Kidney epithelial cell (primary cell): ENCODE data around the gene EPHB3. TPM values are rescaled to one million over a fixed set of nuclear protein-coding genes. Genes with fewer than 3 reads are reported as not detected.

ENCODE experiments used
- DNase-seq: peaks from one replicate; pipeline ENCODE4 v3.0.0-alpha.2; 2010; ENCODE audit warnings: low read depth
- H3K27me3 ChIP-seq: 2 replicates; pipeline ENCODE4 v1.6.0; 2011; ENCODE audit warnings: low read length; ENCODE audit not compliant: control insufficient read depth, insufficient read depth
- H3K36me3 ChIP-seq: 2 replicates; pipeline ENCODE4 v1.5.1; 2011; ENCODE audit warnings: low read length; ENCODE audit not compliant: control insufficient read depth, insufficient read depth
- H3K4me3 ChIP-seq: 2 replicates; pipeline ENCODE4 v1.5.1; 2011; ENCODE audit warnings: low read depth, mild to moderate bottlenecking, control low read depth, low read length
- total RNA-seq: library from RNA; depleted of rRNA; stranded (reverse); fragments of >200 nt; gene quantifications from 2 replicates; pipeline ENCODE4 v1.2.3, GENCODE V29; 2015
- TF ChIP-seq, protein P1 (sequence below): IDR thresholded peaks from 2 replicates; pipeline ENCODE4 v1.5.1; 2011; ENCODE audit warnings: mild to moderate bottlenecking, moderate library complexity, low read length, control low read depth, inconsistent platforms; ENCODE audit not compliant: insufficient read depth, poor library complexity, severe bottlenecking

Gene EPHB3
- total RNA-seq, 1 donor from 2014 or later = 1.5 TPM

DNA sequence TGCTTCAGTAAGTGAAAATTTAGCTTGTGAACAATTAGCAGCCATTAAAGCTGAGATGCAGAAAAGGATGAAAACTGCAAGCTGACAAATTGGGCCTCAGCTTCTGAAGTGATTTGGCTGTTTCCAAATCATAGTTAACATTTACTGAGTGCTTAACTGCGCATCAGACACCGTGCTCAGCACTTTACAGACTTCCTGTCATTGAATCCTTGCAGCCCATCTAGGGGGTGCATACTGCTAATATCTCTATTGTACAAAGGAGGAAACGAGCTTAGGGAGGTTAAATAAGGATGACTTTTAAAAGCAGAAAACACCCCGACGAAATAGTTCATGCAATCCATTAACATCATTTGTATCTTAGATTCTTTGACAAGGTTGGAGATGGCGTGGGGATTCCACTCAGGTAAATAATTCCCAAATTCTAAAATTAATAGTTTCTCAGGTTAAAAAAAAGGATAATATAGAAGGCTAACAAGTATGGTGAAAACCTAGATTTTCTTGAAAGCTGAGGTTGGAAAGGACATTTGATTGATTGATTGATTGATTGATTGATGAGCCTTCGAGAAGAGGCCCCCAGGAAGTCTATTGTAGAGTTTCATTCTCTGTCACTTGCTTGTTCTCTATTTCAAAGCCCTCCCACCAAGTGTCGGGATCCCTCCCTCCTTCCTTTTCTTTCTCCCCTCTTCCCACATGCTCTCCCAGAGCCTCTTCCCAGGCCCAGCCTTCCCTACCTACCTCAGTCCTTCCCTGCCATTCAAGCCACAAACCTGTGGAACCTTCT is 23.5 kb upstream of the EPHB3 start:
- no peak for DNase-seq

DNA sequence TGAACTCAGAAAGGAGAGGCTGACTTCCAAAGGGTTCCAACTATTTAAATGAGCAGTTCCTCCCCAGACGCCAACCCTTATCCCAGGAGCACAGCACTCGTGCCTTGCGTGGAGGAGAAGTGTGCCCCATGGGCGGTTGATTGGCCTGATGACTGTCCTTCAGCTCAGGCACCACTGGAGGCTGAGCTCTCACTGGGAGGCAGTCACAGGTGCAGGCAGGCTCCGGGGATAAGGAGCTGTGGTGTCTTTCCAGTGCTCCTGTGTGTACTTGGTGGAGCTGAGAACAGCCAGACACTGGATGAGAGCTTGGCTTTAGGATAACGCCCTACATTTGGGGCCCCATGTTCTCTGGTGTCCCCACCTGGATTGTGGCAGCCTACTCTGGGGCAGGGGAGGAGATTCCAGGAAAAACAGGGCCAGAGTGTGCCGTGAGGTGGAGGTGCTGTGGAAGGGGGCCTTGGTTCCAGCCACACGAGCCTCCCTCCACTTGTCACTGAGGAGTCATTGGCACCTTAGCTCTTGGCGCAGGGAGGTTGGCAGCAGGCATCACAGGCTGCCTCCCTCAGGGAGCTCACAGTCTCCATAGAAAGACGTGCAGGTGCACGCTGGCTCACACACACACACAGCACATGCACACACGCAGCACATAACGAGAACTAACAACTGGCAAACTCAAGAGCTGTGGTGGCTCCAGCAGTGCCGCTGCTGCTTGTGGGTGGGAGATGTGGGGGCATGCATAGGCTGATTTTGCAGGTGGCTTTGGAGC is 22.7 kb upstream of the EPHB3 start:
- Histone ChIP-seq H3K36me3 (no peaks in the 10 kb centered on the region), H3K27me3 (peaks cover 26% of the 10 kb centered on the region), H3K4me3 (no peak overlapping the region)
- TF ChIP-seq, protein P1, sequence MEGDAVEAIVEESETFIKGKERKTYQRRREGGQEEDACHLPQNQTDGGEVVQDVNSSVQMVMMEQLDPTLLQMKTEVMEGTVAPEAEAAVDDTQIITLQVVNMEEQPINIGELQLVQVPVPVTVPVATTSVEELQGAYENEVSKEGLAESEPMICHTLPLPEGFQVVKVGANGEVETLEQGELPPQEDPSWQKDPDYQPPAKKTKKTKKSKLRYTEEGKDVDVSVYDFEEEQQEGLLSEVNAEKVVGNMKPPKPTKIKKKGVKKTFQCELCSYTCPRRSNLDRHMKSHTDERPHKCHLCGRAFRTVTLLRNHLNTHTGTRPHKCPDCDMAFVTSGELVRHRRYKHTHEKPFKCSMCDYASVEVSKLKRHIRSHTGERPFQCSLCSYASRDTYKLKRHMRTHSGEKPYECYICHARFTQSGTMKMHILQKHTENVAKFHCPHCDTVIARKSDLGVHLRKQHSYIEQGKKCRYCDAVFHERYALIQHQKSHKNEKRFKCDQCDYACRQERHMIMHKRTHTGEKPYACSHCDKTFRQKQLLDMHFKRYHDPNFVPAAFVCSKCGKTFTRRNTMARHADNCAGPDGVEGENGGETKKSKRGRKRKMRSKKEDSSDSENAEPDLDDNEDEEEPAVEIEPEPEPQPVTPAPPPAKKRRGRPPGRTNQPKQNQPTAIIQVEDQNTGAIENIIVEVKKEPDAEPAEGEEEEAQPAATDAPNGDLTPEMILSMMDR = no peak
- no peak for DNase-seq

More for the DNA sequence above, 23.5 kb upstream of the EPHB3 start:
- Histone ChIP-seq H3K27me3 (peaks cover 20% of the 10 kb centered on the region), H3K4me3 (no peak overlapping the region), H3K36me3 (no peaks in the 10 kb centered on the region)
- TF ChIP-seq, protein P1 = no peak

DNA sequence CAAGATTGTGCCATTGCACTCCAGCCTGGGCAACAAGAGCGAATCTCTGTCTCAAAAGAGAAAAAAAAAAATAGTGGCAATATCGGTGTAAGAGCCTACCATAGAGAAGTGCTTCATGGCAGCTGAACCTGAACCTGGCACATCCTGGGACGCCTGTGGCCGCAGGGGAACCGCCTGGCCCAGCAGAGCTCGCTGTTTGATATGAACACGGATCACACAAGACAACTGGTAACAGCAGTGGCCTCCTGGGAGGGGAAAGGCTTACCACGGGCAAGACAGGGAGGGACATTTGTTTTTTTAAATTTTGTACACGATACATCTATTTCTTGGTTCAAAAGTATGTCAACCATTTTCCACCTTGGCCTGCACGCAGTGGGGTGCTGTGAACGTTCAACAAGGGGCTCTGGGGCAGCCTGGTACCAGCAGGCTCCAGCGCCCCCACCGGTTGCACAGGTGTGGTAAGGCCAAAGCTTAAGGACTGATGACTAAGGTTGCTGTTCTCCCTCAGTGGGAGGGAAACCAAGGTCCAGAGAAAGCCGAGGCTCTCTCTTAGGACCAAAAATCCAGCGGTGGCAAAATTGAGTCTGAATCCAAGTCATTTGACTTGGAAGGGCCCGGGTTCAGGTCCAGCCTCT is 21.7 kb upstream of the EPHB3 start:
- no peak for DNase-seq
- Histone ChIP-seq H3K36me3 (no peaks in the 10 kb centered on the region), H3K4me3 (no peak overlapping the region), H3K27me3 (peaks cover 28% of the 10 kb centered on the region)
- TF ChIP-seq, protein P1 = no peak

DNA sequence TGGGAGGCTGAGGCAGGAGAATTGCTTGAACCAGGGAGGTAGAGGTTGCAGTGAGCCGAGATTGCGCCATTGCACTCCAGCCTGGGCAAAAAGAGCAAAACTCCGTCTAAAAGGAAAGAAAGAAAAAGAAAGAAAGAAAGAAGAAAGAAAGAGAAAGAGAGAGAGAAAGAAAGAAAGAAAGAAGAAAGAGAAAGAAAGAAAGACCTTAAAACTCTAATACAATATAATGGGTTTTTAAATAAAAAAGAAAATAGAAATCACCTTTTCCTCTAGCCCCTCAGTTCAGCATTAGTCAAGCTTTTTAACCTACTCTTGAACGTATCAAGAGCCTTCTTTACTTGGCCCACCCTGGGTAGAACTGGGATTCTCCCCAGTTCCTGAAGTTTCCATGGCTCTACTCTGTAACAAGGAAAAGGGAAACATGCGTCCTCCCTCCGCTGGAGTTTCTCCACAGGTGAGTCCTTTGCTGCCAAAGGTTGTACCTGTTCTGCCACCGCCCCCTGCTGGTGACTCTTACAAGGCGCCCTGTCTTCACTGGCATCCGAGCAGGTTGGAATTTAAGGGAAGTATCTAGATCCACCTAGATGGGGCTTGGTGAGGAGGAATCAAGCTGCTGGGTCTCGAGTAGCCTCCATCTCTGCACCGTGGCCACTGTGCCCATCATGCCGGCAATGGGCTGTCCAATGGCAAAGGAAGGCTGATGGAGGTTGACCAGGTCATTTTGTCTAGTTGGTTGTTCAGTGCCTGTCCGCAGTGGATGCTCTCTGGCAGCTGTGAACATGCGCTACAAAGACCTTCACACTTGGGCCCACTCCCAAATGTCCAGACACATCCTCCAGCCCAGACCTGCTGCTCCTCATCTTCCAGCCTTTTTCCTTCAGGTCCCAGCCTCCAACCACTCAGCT is 20.6 kb upstream of the EPHB3 start:
- peak; percentile 9 for DNase-seq
- Histone ChIP-seq H3K4me3 (no peak overlapping the region), H3K27me3 (peaks cover 31% of the 10 kb centered on the region), H3K36me3 (no peaks in the 10 kb centered on the region)
- TF ChIP-seq, protein P1 = peak; percentile 89

DNA sequence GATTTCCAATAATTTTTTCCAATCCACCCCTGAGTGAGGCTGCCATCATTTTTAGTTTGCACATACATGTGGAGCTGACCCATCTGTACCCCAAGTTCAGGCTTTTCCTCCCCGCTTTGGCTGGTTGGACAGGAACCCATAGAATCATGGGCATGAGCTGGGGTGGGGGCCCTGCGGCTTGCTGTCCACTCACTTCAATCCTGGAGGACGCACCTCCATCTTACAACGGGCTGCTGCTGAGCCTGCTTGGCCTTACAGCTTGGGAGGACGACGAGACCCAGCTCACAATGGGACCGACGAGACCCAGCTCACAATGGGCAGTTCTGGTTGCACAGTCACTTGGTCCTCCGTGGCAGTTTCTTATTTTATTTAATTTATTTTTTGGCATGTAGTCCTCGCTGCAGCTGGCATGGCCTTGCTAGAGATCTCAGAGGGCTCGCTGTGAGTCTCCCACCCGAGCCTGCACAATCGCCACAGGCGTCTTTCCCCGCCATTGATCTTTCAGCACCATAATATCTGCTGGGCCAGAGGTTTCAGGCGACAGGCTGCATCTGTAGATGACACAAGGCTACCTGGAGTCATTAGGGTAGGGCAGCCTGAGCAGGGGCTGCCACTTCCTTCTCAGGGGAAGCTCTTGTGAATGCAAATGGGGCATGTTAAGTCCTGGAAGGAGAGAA is 19.6 kb upstream of the EPHB3 start:
- Histone ChIP-seq H3K36me3 (no peaks in the 10 kb centered on the region), H3K27me3 (peaks cover 32% of the 10 kb centered on the region), H3K4me3 (no peak overlapping the region)
- no peak for DNase-seq
- TF ChIP-seq, protein P1 = no peak
